Calu3 (cell line): ENCODE data around the gene ATPAF2. TPM values are rescaled to one million over a fixed set of nuclear protein-coding genes. Genes with fewer than 3 reads are reported as not detected.

ENCODE experiments used
- BruUV-seq: library from RNA; stranded (reverse); fragments of 400-500 nt; replicated peaks from 2 replicates; lab custom pipeline; 2021; lab: Mats Ljungman, UMichigan
- CTCF ChIA-PET: fragments of 300-600 bp; sonication (Branson Sonifier 250); formaldehyde crosslinking; loops from one replicate; lab custom pipeline; 2022; ENCODE audit warnings: antibody characterized with exemption; lab: Charles Lee
- DNase-seq: peaks from one replicate; pipeline ENCODE4 v3.0.0; 2022
- H3K27ac Mint-ChIP-seq: one replicate; pipeline ENCODE4 v1.8.0; 2022; ENCODE audit warnings: mixed read lengths; ENCODE audit not compliant: unreplicated experiment
- H3K27me3 Mint-ChIP-seq: one replicate; pipeline ENCODE4 v1.8.0; 2022; ENCODE audit warnings: mixed read lengths; ENCODE audit not compliant: unreplicated experiment
- H3K36me3 Mint-ChIP-seq: one replicate; pipeline ENCODE4 v1.8.0; 2022; ENCODE audit warnings: mild to moderate bottlenecking, moderate library complexity, mixed read lengths; ENCODE audit not compliant: insufficient read depth, unreplicated experiment
- H3K4me1 Mint-ChIP-seq: one replicate; pipeline ENCODE4 v1.8.0; 2022; ENCODE audit warnings: mild to moderate bottlenecking, low read depth, mixed read lengths; ENCODE audit not compliant: unreplicated experiment
- H3K4me3 Mint-ChIP-seq: one replicate; pipeline ENCODE4 v1.8.0; 2022; ENCODE audit warnings: mild to moderate bottlenecking, low read depth, moderate library complexity, mixed read lengths; ENCODE audit not compliant: unreplicated experiment
- H3K9me3 Mint-ChIP-seq: one replicate; pipeline ENCODE4 v1.8.0; 2022; ENCODE audit warnings: low read depth, mixed read lengths; ENCODE audit not compliant: unreplicated experiment
- CTCF ChIP-seq: fragments of 200-600 bp; IDR thresholded peaks from one replicate; pipeline ENCODE4 v1.8.0; 2022; ENCODE audit warnings: antibody characterized with exemption; ENCODE audit not compliant: unreplicated experiment
- intact Hi-C: fragments of 100-400 bp; cut with micrococcal nuclease; formaldehyde crosslinking; loops from one replicate; pipeline ENCODE4 v1.10.0; 2022; ENCODE audit not compliant: unreplicated experiment
- total RNA-seq: library from RNA; stranded (reverse); gene quantifications from 2 replicates; pipeline ENCODE4 v1.2.3, GENCODE V29; 2022

The ATPAF2 gene
- total RNA-seq, 1 experiment from 2014 or later = 17.7 TPM

GRCh38 chr17:18011286-18011685 is 27.7 kb downstream of the ATPAF2 start:
- Mint-ChIP-seq H3K27me3 (no peaks in the 10 kb centered on the region), H3K27ac (no peak overlapping the region), H3K9me3 (no peaks in the 10 kb centered on the region), H3K4me3 (no peak overlapping the region), H3K36me3 (peaks cover 4% of the 10 kb centered on the region), H3K4me1 (no peaks in the 10 kb centered on the region)
- TF ChIP-seq CTCF = no peak
- DNase-seq = no peak
- intact Hi-C loops = no loop called here
- CTCF ChIA-PET = interaction anchor here (0.6 kb wide), 1 partner anchor 134 kb away, joined by 3 read pairs; no protein-coding TSS in a partner anchor
- no TSS peak for BruUV-seq

- DNase-seq = no peak
- Mint-ChIP-seq H3K4me3 (no peak overlapping the region), H3K9me3 (no peaks in the 10 kb centered on the region), H3K27ac (no peak overlapping the region), H3K36me3 (peaks cover 4% of the 10 kb centered on the region), H3K27me3 (no peaks in the 10 kb centered on the region), H3K4me1 (no peaks in the 10 kb centered on the region)
- TF ChIP-seq CTCF = no peak
- intact Hi-C loops = no loop called here
- CTCF ChIA-PET = no interaction called here
- no TSS peak for BruUV-seq
Measured at GRCh38 chr17:18009609-18010420, 29.2 kb downstream of the ATPAF2 start.

GRCh38 chr17:18008496-18009268 is 30.3 kb downstream of the ATPAF2 start:
- CTCF ChIA-PET = no interaction called here

More at GRCh38 chr17:18008496-18009268, 30.3 kb downstream of the ATPAF2 start:
- Mint-ChIP-seq H3K4me1 (no peaks in the 10 kb centered on the region), H3K36me3 (peaks cover 4% of the 10 kb centered on the region), H3K9me3 (no peaks in the 10 kb centered on the region), H3K27me3 (no peaks in the 10 kb centered on the region), H3K4me3 (no peak overlapping the region), H3K27ac (no peak overlapping the region)
- TF ChIP-seq CTCF = no peak
- no peak for DNase-seq
- intact Hi-C loops = no loop called here
- no TSS peak for BruUV-seq
